ENCODE data around the gene ST8SIA5. TPM values are rescaled to one million over a fixed set of nuclear protein-coding genes. Genes with fewer than 3 reads are reported as not detected.

Gene ST8SIA5
- total RNA-seq, 1 experiment from 2014 or later: 5.4 TPM

- CTCF ChIA-PET: interaction anchor here (2.7 kb wide), 1 partner anchor 29 kb away, joined by 19 read pairs; no protein-coding TSS in a partner anchor
- no peak for ATAC-seq
- no peak for TF ChIP-seq EMX1 (CRISPR knock-in tag; IDR thresholded peaks at IDR 0.05)
- no peak for TF ChIP-seq JAZF1 (CRISPR knock-in tag; IDR thresholded peaks at IDR 0.05)
- Mint-ChIP-seq H3K4me3 (no peak overlapping the region), H3K36me3 (no peaks in the 10 kb centered on the region), H3K9me3 (peaks cover 22% of the 10 kb centered on the region), H3K4me1 (0 out of 2 replicates have a peak, but pooled peaks cover 3% of the 10 kb centered on the region), H3K27ac (no peak overlapping the region), H3K27me3 (ENCODE audit: low read depth) (no peaks in the 10 kb centered on the region; the same call in 1 of the 2 replicates)
- no peak for DNase-seq (ENCODE audit: low spot score)
- POLR2A ChIA-PET: no interaction called here
Measured at GRCh38 chr18:46629361-46629760, 127.5 kb downstream of the ST8SIA5 start.

- Mint-ChIP-seq H3K36me3 (no peaks in the 10 kb centered on the region), H3K9me3 (peaks cover 11% of the 10 kb centered on the region), H3K4me3 (no peak overlapping the region), H3K27ac (no peak overlapping the region), H3K4me1 (peaks cover 4% of the 10 kb centered on the region), H3K27me3 (ENCODE audit: low read depth) (no peaks in the 10 kb centered on the region; the same call in 1 of the 2 replicates)
- ATAC-seq (no peak), DNase-seq (ENCODE audit: low spot score) (no peak)
- TF ChIP-seq NFATC4 (CRISPR knock-in tag; IDR thresholded peaks at IDR 0.05) (no peak), ATF1 (CRISPR knock-in tag; IDR thresholded peaks at IDR 0.05) (no peak), TEAD4 (CRISPR knock-in tag; IDR thresholded peaks at IDR 0.05) (no peak), ATF6 (CRISPR knock-in tag; IDR thresholded peaks at IDR 0.05) (no peak), ESRRA (CRISPR knock-in tag; IDR thresholded peaks at IDR 0.05; ENCODE audit: borderline replicate concordance) (no peak), FOXP1 (CRISPR knock-in tag; IDR thresholded peaks at IDR 0.05; ENCODE audit: borderline replicate concordance) (no peak), JUN (CRISPR knock-in tag; IDR thresholded peaks at IDR 0.05) (no peak), ARID4B (CRISPR knock-in tag; IDR thresholded peaks at IDR 0.05; ENCODE audit: borderline replicate concordance) (no peak), GABPB1 (CRISPR knock-in tag; IDR thresholded peaks at IDR 0.05) (no peak), ZNF138 (CRISPR knock-in tag; conservative IDR thresholded peaks at IDR 0.05) (no peak), NFYB (CRISPR knock-in tag; conservative IDR thresholded peaks at IDR 0.05; ENCODE audit: low read depth) (no peak)
- CTCF ChIA-PET: interaction anchor here (1.6 to 2.7 kb wide), 2 partner anchors 30 to 72 kb away, joined by 5 to 19 read pairs; no protein-coding TSS in a partner anchor
- POLR2A ChIA-PET: no interaction called here
Measured at GRCh38 chr18:46628206-46628605, 128.6 kb downstream of the ST8SIA5 start.

GRCh38 chr18:46627136-46627535 is 129.7 kb downstream of the ST8SIA5 start:
- no peak overlapping the region for H3K27ac Mint-ChIP-seq
- no peak overlapping the region for H3K4me3 Mint-ChIP-seq
- no peak for DNase-seq (ENCODE audit: low spot score)
- ChIA-PET CTCF (interaction anchor here (1.6 to 2.7 kb wide), 2 partner anchors 31 to 71 kb away, joined by 5 to 19 read pairs; no protein-coding TSS in a partner anchor), POLR2A (no interaction called here)
- ATAC-seq: no peak
- H3K36me3 Mint-ChIP-seq: no peaks in the 10 kb centered on the region
- peaks cover 6% of the 10 kb centered on the region for H3K4me1 Mint-ChIP-seq
- peaks cover 7% of the 10 kb centered on the region for H3K9me3 Mint-ChIP-seq
- H3K27me3 Mint-ChIP-seq (ENCODE audit: low read depth): no peaks in the 10 kb centered on the region; the same call in 1 of the 2 replicates
- TF ChIP-seq ZNF532 (CRISPR knock-in tag; IDR thresholded peaks at IDR 0.05; ENCODE audit: borderline replicate concordance) (no peak), ETV6 (CRISPR knock-in tag; IDR thresholded peaks at IDR 0.05) (no peak), STAT6 (CRISPR knock-in tag; conservative IDR thresholded peaks at IDR 0.05; ENCODE audit: low read depth) (no peak), NFE2L1 (CRISPR knock-in tag; IDR thresholded peaks at IDR 0.05) (no peak), NR2C2 (CRISPR knock-in tag; IDR thresholded peaks at IDR 0.05) (no peak), TCF7 (CRISPR knock-in tag; IDR thresholded peaks at IDR 0.05; ENCODE audit: low read depth) (no peak), ZNF317 (CRISPR knock-in tag; IDR thresholded peaks at IDR 0.05; ENCODE audit: borderline replicate concordance, low read depth) (no peak), ZNF423 (CRISPR knock-in tag; IDR thresholded peaks at IDR 0.05) (no peak)
